Large intestine (tissue), 12 donors: ENCODE results near the gene IRX3. TPM values are rescaled to one million over a fixed set of nuclear protein-coding genes. Genes with fewer than 3 reads are reported as not detected.
A peak's percentile ranks its signal among the peaks of the same experiment; 100 is the strongest.

Experiments used
- DNase-seq, 2 donors: peaks; one replicate each; pipeline versions ENCODE4 v3.0.0 to v3.0.0-alpha.2; 2013
- H3K27ac ChIP-seq: one replicate; pipeline ENCODE4 v1.5.1; 2013; ENCODE audit warnings: low read length
- H3K27me3 ChIP-seq: 2 replicates; pipeline ENCODE4 v1.6.1; 2013; ENCODE audit warnings: low read length; ENCODE audit not compliant: control insufficient read depth, insufficient read depth
- H3K36me3 ChIP-seq: 2 replicates; pipeline ENCODE4 v1.6.1; 2013; ENCODE audit warnings: low read length; ENCODE audit not compliant: control insufficient read depth, insufficient read depth
- H3K4me1 ChIP-seq: one replicate; pipeline ENCODE4 v1.6.1; 2013; ENCODE audit warnings: low read length; ENCODE audit not compliant: control insufficient read depth, insufficient read depth
- H3K4me3 ChIP-seq: one replicate; pipeline ENCODE4 v1.5.1; 2013; ENCODE audit warnings: low read length
- H3K9me3 ChIP-seq: one replicate; pipeline ENCODE4 v1.6.1; 2013; ENCODE audit warnings: mild to moderate bottlenecking, low read depth, low read length, moderate library complexity; ENCODE audit not compliant: control insufficient read depth
- WGBS: methylation state at CpG from one replicate; pipeline ENCODE4 v1.1.5; 2013; ENCODE audit warnings: low lambda C conversion rate; ENCODE audit not compliant: insufficient coverage; 5-methylcytosine and 5-hydroxymethylcytosine counted together
- long read RNA-seq, 11 donors: transcript quantifications; one replicate each; lab custom pipeline, GENCODE V29; 2026
- polyA plus RNA-seq: library from polyadenylated mRNA; unstranded; fragments of 120-200 nt; gene quantifications from one replicate; pipeline ENCODE4 v1.2.1, GENCODE V29; 2013

Gene IRX3
- 0.28 TPM for polyA plus RNA-seq
- long read RNA-seq, donor 1, partial matches to known transcripts: 0 of 1 reads
- long read RNA-seq, donor 1, other reads (novel, unspliced or antisense): 0 of 1 reads
- long read RNA-seq, donor 2: 0 reads
- long read RNA-seq, donor 3: 0 reads
- long read RNA-seq, donor 4: 0 reads
- long read RNA-seq, donor 5: 0 reads
- long read RNA-seq, donor 6: 0 reads
- long read RNA-seq, donor 7: 0 reads
- long read RNA-seq, donor 8: 0 reads
- long read RNA-seq, donor 9: 0 reads
- long read RNA-seq, donor 10: 0 reads
- long read RNA-seq, donor 11: 0 reads

DNA sequence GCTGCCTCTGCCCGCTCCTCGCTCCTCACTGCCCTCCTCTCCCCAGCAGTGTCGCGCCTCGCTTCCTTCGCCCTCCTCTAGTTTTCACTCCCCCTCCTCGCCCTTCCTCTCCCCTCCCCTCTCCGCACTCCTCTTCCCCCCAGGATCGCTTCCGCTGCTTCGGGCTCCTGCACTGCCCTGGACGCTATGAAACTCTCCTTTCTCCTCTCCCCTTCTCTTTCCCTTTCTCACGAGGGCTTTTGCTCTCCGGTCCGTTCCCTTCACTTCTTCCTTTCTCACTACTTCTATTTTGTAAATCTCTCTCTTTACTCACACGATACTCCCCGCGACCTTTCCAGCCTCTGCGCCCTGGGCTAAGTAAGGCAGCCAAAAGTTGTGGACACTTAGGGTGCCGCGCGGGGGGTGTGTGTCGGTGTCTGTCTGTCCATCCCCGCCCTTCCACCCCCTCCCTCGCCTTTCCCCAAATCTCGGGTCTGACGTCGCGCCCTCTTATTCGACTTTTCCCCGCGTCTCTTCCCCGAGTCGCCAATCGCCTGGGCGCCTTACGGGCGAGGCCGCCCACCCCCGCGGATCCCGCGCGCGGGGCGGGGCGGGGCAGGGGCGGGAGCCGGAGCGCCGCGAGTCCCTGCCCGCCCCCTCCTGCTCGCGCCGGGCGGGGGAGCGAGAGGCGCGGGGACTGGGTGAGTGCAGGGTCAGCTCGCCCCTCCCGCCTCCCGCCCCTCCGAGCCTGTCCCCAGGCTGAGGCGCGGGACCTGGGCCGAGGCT is at the start of gene IRX3:
Gene IRX3 (minus strand): TSS at position 422 of the 765 bp plus-strand sequence. CDS start 737 bp downstream, outside the sequence.
- peak in 1 of 2 donors; percentile 31 for DNase-seq
- WGBS: 2% methylated on average over 13 of the region's 67 CpGs
- Histone ChIP-seq H3K4me3 (peak within 1 kb of the TSS; percentile 18), H3K36me3 (no peaks in the 10 kb centered on the region), H3K27me3 (peaks cover 97% of the 10 kb centered on the region), H3K27ac (no peak within 1 kb of the TSS), H3K4me1 (peaks cover 11% of the 10 kb centered on the region), H3K9me3 (peaks cover 18% of the 10 kb centered on the region)

DNA sequence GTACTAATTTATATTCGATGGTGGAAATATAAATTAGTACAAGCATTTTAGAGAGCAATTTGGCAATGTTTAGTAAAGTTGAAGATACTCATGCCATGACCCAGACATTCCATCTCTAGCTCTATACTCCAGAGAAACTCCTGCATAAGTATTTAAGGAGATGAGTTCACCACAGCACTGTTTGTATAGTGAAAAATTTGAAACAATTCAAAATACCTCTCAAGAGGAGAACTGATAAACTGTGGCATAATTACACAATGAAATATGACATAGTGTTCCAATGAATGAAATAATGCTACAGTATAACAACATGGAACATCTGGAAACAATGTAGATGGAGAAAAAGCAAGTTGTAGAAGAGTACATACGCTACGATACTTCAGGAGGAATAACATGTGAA is 48.6 kb upstream of the IRX3 start:
- H3K4me1 ChIP-seq: no peaks in the 10 kb centered on the region
- 90% methylated on average over 2 of the region's 3 CpGs for WGBS
- no peak for DNase-seq

DNA sequence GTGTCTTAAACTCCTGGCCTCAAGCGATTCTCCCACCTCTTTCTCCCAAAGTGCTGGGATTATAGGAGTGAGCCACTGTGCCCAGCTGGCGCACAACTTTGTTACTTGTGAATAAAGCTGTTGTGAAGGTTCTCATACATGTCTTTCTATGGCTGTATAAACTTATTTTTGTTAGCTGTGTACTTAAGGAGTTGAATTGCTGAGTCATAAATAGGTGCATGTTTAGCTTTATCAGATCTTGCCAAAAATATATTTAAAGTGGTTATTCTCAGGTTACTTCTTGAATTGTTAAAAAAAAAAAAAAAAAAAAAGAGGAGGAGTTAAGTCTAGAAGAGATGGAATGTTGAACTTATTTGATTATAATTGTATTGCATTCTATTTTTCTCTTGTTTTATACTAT is 47.6 kb upstream of the IRX3 start:
- H3K9me3 ChIP-seq: no peaks in the 10 kb centered on the region
- H3K27me3 ChIP-seq: peaks cover 31% of the 10 kb centered on the region
- no peaks in the 10 kb centered on the region for H3K36me3 ChIP-seq
- H3K4me1 ChIP-seq: no peaks in the 10 kb centered on the region
- H3K4me3 ChIP-seq: no peak overlapping the region
- WGBS: no CpG with 5 or more reads among the region's 2 CpGs
- H3K27ac ChIP-seq: no peak overlapping the region
- no peak for DNase-seq

More for the DNA sequence above, 48.6 kb upstream of the IRX3 start:
- Histone ChIP-seq H3K27ac (no peak overlapping the region), H3K27me3 (peaks cover 27% of the 10 kb centered on the region), H3K4me3 (no peak overlapping the region), H3K36me3 (no peaks in the 10 kb centered on the region), H3K9me3 (no peaks in the 10 kb centered on the region)

DNA sequence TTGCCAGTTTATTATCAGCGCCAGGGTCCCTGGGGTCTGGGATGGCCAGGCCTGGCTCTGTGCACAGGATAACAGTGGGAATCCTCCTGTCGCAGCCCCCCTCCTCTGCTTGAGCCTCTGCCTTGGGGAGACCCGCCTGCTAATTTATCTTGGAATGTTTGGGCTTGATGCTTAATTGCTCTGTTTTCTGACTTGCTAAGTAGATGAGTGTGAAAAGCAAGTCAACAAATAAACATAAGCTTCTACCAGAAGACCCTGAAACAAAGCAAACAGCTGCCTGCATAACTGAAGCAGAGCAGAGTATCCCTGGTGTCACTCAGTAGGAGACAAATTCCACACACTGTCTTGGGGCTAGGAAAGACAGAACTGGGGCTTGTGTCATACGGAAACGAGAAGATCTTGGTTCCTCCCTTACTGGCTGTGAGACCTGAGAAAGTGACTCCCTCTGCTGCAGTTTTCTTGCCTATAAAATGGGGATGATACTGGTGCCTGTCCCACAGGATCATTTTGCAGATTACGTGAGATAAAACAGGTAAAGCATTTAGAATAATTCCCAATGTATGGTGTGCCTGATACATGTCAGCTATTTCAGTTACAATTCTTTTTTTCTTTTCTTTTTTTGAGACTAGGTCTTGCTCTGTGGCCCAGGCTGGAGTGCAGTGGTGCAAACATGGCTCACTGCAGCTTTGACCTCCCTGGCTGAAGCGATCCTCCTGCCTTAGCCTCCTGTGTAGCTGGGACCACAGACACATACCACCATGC is 44.8 kb upstream of the IRX3 start:
- no peak for DNase-seq

DNA sequence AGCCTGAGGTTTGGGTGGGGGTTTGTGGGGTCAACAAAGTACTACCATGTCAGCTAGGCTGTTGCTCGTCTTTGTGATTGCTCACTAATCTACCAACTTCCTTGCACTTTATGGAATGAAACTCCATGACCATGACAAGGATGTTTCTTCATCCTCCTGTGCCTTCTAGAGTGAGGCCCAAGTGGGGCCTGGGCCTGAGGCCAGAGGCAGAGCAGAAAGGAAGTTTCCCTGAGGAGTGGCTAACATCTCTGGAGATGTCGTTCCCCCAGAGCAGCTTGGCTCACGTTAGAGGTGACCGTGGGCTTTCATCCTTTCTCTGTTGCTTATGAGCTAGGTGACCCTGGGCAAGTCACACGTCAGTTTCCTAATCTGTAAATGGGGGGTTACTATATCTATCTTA is 41.0 kb upstream of the IRX3 start:
- no peaks in the 10 kb centered on the region for H3K9me3 ChIP-seq
- WGBS: no CpG with 5 or more reads among the region's 5 CpGs
- no peaks in the 10 kb centered on the region for H3K36me3 ChIP-seq
- no peak for DNase-seq
- no peaks in the 10 kb centered on the region for H3K4me1 ChIP-seq
- H3K27ac ChIP-seq: no peak overlapping the region
- H3K27me3 ChIP-seq: peaks cover 34% of the 10 kb centered on the region
- H3K4me3 ChIP-seq: no peak overlapping the region

More for the DNA sequence above, 44.8 kb upstream of the IRX3 start:
- Histone ChIP-seq H3K27me3 (peaks cover 34% of the 10 kb centered on the region), H3K36me3 (no peaks in the 10 kb centered on the region), H3K9me3 (no peaks in the 10 kb centered on the region), H3K4me1 (no peaks in the 10 kb centered on the region), H3K4me3 (no peak overlapping the region), H3K27ac (no peak overlapping the region)
- 75% methylated on average over 1 of the region's 7 CpGs for WGBS

DNA sequence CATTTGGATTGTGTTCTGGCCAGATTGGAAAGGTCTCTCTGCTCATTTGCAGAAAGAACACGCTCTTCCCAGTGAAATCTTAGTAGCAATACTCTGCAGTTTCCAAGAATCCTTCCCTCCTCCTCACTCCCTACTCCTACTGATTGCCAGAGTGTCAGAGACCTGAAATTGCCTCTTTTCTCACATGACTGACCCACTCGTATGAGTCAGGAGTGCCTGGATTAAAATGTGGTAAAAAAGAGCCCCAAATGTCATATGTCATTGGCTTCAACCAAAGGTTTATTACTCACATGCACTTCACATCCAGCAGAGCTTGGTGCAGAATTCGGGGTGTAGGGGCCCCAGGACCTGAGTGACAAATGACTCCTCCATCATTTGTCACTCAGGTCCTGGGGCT is 39.7 kb upstream of the IRX3 start:
- Histone ChIP-seq H3K36me3 (no peaks in the 10 kb centered on the region), H3K27ac (no peak overlapping the region), H3K9me3 (no peaks in the 10 kb centered on the region), H3K4me1 (no peaks in the 10 kb centered on the region), H3K27me3 (peaks cover 32% of the 10 kb centered on the region), H3K4me3 (no peak overlapping the region)
- no peak for DNase-seq
- 86% methylated on average over 1 of the region's 3 CpGs for whole genome bisulfite sequencing

DNA sequence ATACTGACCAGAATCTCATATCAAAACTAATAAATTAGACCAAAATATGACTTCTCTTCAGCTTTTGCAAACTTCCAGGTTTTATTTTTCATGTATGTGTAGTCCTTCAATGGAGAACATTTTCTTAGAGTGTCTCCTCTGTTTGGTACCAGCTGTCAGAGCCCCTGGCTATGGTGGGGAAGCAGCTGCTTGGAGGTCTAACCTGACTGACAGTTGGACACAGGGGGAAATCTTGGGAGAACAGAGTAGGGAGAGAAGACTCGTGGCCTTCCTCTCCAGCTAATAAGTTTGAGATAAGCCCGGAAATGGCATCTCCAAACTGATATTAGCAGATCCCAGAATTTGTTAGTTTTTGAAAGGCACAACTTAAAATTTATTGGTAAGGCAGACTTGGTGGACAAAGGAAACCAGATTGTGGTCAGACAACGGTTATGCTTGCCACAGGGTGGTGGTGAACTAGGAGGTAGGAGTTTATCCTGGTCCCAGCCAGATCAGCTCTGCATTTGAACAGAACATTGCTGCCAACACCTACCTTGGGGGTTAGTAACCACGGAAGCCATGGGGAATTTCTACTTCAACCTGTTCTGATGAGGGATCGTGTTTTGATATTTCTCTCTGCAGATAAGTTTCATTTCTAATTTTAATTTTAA is 39.2 kb upstream of the IRX3 start:
- 60% methylated on average over 1 of the region's 5 CpGs for WGBS
- Histone ChIP-seq H3K27ac (no peak overlapping the region), H3K4me1 (no peaks in the 10 kb centered on the region), H3K36me3 (no peaks in the 10 kb centered on the region), H3K9me3 (no peaks in the 10 kb centered on the region), H3K27me3 (peaks cover 28% of the 10 kb centered on the region), H3K4me3 (no peak overlapping the region)
- DNase-seq: no peak

DNA sequence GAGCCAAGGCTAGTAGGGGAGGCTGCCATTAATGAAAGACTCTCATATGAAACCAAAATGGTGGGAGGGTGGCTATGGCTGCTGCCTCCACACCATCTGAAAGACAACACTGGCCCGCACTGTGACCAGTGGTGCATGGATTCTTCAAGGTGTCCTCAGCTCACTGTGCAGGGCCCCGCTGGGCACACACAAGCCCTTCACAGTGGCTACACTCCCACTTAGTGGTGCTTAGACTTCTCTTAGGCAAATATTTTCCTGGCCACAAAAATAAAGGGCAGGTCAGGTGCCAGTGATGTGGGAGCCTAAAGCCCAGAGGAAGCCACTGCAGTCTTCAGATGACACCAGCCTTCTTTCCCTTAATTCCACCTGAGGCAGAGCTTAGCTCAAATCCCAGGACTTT is 38.1 kb upstream of the IRX3 start:
- no CpG with 5 or more reads among the region's 2 CpGs for WGBS
- Histone ChIP-seq H3K27me3 (peaks cover 21% of the 10 kb centered on the region), H3K4me1 (no peaks in the 10 kb centered on the region), H3K36me3 (no peaks in the 10 kb centered on the region), H3K27ac (no peak overlapping the region), H3K9me3 (no peaks in the 10 kb centered on the region), H3K4me3 (no peak overlapping the region)
- DNase-seq: no peak

DNA sequence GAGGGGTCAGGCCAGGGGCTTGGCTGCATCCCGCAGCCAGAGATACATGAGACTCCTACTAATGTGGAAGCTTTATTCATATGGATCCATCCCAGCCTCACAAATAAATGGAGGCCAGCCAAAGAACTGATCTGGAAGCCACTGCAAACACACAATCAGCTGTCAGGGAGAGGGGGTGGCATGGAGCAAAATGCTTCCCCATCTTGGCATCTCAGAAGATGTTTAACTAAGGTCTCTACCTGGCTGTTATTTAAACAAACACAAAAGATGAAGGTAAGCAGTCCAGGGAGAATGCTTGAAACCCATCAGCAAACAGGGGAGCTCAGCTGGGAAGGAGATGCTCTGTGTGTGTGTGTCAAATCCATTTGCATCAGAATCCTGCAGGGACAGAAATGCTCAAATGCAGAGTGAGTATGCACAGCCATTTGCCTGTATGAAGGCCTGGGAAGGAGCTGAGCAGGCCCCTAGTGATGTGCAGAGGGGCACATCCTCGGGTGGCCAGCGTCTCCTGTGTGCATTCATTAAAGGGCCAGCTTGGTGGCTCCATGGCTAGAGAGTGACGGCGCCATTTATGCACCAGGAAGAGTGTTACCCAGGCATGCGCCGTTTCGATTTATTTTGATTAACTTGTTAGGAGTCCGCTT is 34.2 kb upstream of the IRX3 start:
- no CpG with 5 or more reads among the region's 9 CpGs for WGBS
- H3K4me3 ChIP-seq: no peak overlapping the region
- H3K36me3 ChIP-seq: no peaks in the 10 kb centered on the region
- no peaks in the 10 kb centered on the region for H3K9me3 ChIP-seq
- H3K27me3 ChIP-seq: peaks cover 10% of the 10 kb centered on the region
- no peak for DNase-seq
- no peaks in the 10 kb centered on the region for H3K4me1 ChIP-seq
- no peak overlapping the region for H3K27ac ChIP-seq
